Activated CD8-positive, alpha-beta memory T cell treated with anti-CD3 and anti-CD28 coated beads, Interleukin-2, amount 50 U/mL, for 1 hour (primary cell): Measurements from ENCODE around the gene CSRNP2.
"Not testable (repeated sequence)": the region's sequence is repeated elsewhere in the genome, so short reads cannot be mapped to it uniquely, and the experiment has no call there.

Experiments used
- DNase-seq: peaks from one replicate; pipeline ENCODE4 v3.0.0-alpha.2; 2020; ENCODE audit errors: extremely low read depth

Gene CSRNP2

GRCh38 chr12:51028126-51028812, 55.1 kb downstream of the CSRNP2 start:
- DNase-seq: no peak

- no peak for DNase-seq
These were observed 56.0 kb downstream of the CSRNP2 start for GRCh38 chr12:51027342-51027835.

- peak; percentile 77 for DNase-seq
These were observed 57.4 kb downstream of the CSRNP2 start, which contains the start of gene SLC11A2 for GRCh38 chr12:51025836-51026638. TSS of gene SLC11A2 (minus strand) at chr12:51026384. CDS start at chr12:51010728, 15,656 bp downstream.

- no peak for DNase-seq
These were observed 58.0 kb downstream of the CSRNP2 start for GRCh38 chr12:51025338-51025835.

GRCh38 chr12:51023625-51024382, 59.6 kb downstream of the CSRNP2 start:
- DNase-seq: no peak

GRCh38 chr12:51021694-51022093, 61.7 kb downstream of the CSRNP2 start:
- no peak for DNase-seq

GRCh38 chr12:51020448-51021182, 62.8 kb downstream of the CSRNP2 start:
- DNase-seq: no peak

- DNase-seq: no peak
These were observed 63.5 kb downstream of the CSRNP2 start for GRCh38 chr12:51019927-51020326.

- DNase-seq: no peak
These were observed 64.4 kb downstream of the CSRNP2 start for GRCh38 chr12:51018956-51019355.

- DNase-seq: no peak
These were observed 65.9 kb downstream of the CSRNP2 start for GRCh38 chr12:51017452-51017851.

GRCh38 chr12:51014467-51014866, 68.9 kb downstream of the CSRNP2 start:
- not testable (repeated sequence) for DNase-seq

GRCh38 chr12:51013441-51013840, 70.0 kb downstream of the CSRNP2 start:
- DNase-seq: no peak

GRCh38 chr12:51012570-51013236, 70.7 kb downstream of the CSRNP2 start:
- no peak for DNase-seq

GRCh38 chr12:51011955-51012354, 71.4 kb downstream of the CSRNP2 start:
- no peak for DNase-seq
